Endometrial microvascular endothelial cells (primary cell): ENCODE data around the gene HNRNPR. TPM values are rescaled to one million over a fixed set of nuclear protein-coding genes. Genes with fewer than 3 reads are reported as not detected.
"Not testable (repeated sequence)": the region's sequence is repeated elsewhere in the genome, so short reads cannot be mapped to it uniquely, and the experiment has no call there.

Source experiments
- in situ Hi-C: cut with HindIII; loops from 2 replicates; pipeline ENCODE4 v1.10.0; 2017; ENCODE audit warnings: low sequenced_read_pairs, low pct_unique_long_range_greater_than_20kb; ENCODE audit errors: inconsistent ontology term
- total RNA-seq: library from RNA; depleted of rRNA; stranded (reverse); fragments of >200 nt; gene quantifications from one replicate; pipeline ENCODE4 v1.2.3, GENCODE V29; 2015; ENCODE audit errors: inconsistent ontology term

The HNRNPR gene
- 126 TPM for total RNA-seq

DNA sequence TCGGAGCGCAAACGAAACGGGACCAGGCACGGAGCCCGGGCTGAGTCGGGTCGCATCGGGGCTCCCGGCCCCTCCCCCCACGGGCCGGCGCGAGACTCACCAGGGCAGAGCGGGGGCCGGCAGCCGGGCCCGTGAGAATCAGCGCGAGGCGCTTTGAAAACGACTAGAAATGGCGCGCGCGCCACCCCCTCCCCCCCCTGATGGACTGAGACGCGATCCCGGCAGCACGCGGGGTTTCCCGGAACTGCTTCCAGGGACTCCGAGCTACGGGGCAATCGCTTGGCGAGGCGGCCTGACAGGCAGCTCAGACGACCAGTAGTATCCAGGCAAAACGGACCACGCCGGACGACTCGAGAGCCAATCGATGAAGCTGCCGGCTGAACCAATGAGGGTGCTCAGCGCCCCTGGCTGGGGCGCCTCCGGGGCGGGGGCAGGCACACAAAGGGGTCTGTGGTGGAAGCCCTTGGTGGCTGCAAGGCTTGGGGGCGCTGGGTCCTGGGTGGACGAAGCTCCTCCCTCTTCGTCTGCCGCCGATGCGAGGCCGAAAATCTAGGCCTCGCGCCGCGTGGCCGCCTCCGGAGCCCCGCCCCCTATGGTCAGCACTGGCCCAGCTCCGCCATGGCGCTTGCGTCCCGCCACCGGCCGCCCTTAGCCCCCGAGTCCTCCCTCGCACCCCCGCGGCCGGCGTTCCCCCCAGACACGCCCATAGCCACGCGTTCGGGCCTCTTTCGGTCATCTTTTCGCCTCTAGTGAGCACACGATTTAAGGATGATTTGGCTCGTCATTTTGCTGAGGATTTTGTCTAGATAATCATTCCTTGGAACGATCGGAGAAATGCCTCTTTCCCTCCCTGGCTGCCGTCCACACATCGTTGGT, at the start of gene HNRNPR:
TSS of gene HNRNPR (minus strand) at position 174 of the 876 bp plus-strand sequence. CDS start 3,276 bp downstream, outside the sequence.
- in situ Hi-C loops = no loop called here

DNA sequence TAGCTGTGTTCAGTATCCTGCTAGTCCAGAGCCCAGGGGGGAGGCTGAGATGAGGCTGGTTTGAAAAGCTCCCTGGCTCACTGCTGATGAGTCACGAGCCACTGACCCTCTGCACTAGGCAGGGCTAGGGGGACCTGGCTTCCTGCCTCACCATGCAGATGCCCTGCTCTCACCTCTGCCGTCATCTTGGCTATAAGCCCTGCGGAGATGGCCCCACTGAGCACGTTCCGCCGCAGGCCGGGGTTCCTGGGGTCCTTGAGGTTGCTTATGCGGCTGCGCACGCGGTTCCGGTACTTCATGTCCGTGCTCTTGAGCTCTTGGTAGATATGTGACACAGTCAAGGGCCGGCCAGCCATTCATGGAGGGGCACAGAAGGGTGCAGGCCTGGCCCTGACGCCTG, 49.6 kb upstream of the HNRNPR start:
- in situ Hi-C loops = no loop called here

DNA sequence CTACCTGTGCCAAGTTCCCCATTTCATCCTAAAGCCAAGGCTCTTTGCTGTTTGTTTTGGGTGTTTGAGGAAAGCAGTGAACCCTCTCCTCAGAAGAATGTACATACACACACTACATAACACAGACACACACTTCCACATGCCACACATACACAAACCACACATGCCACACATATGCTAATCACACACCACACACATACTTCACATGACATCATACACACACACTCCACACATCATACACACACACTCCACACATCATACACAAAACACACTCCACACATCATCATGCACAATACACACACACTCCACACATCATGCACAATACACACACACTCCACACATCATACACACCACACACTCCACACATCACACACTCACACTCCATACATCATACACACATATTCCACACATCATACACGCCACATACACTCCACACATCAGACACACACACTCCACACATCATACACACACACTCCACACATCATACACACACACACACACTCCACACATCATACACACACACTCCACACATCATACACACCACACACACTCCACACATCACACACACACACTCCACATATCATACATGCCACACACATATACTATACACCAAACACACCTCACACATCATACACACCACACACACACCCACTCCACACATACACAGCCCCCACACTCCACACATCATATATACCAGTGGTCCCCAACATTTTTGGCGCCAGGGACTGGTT, 48.2 kb upstream of the HNRNPR start:
- in situ Hi-C loops = no loop called here

DNA sequence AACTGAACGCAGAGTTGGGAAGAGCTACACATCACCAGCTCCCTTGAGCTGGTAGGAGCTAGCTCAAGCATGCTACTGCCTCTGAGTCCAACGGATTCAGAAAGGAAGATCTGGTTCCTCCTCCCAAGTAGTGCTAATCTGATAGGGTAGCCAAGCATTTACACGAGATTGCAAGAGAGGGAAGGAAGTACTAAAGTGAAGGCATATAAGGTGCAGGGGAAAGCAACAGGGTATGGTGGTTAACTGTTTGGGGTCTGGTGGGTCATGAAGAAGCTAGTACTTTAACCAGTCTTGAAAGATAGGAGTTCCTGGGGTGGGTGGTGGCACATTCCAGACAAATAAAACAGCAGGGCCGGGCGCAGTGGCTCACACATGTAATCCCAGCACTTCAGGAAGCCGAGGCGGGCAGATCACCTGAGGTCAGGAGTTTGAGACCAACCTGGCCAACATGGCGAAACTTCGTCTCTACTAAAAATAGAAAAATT, 45.8 kb upstream of the HNRNPR start:
- in situ Hi-C loops = no loop called here

DNA sequence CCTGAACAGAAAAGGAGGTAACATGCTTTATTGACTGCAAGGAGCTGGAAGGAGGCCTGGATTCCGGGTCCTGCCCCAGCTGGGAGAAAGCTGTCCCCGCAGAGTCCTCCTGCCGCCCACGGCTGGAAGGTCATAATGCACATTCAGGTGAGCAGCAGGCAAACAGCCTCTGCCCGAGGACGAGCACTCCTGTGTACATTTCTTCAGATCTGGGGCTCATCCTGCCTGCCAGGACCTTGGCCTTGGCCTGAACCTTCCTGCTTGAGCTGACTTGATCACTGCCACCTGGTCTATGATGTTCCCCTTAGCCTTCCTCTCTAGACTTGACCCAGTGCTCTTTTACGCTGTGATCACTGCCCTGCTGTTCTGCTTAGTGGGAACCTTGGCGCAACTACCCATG, 43.4 kb upstream of the HNRNPR start:
- in situ Hi-C loops = no loop called here

DNA sequence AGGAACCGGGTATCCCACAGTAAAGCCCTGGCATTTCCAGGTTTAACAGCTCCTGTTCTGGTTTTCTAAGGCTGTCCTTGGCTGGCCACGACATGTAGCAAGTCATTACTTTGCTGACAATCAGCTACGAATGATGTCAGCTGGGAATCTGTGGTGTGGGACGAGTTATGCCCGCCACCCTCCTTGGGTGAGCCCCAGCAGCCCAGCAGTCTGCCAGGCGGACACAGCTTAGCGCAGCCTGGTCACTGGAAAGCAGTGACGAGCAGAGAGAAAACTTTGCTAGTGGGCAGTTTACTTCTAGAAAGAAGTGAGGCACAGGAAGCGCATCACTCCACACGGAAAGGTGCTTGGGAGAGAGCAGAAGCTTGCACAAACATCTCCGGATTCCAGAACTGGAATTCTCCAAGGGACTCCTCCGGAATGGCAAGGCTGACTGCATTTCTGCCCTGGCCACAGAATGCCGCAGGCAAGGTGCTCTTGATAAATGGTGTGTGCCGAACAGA, 41.1 kb upstream of the HNRNPR start:
- in situ Hi-C loops = no loop called here

DNA sequence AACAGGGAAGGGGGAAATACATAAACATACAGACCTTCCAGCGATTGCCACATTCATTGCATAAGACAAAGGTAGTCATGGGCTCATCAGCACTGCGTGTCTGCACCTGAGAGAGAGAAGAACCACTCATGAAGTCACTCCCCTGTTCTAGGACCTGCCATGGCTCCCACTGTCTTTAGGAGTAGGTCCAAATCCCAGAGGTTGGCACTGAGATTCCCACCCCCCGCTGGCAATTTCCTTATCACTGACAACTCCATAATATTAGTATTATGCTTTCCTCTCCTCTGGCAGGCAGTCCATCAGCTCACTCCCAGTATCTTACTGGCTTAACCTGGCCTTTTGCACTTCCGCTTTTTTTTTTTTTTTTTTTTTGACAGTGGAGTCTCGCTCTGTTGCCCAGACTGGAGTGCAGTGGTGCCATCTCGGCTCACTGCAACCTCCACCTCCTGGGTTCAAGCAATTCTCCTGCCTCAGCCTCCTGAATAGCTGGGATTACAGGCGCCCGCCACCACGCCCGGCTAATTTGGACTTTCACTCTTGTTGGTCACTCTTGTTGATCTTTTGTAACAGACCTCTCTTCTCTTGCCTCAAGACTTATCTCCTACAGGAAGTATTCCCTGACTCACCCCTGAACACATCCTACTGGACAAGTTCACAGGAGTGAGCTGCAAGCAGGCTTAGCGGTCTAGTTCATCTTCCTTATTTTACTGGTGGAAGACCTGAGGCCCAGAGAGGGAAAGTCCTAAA, 40.4 kb upstream of the HNRNPR start:
- in situ Hi-C loops = no loop called here

DNA sequence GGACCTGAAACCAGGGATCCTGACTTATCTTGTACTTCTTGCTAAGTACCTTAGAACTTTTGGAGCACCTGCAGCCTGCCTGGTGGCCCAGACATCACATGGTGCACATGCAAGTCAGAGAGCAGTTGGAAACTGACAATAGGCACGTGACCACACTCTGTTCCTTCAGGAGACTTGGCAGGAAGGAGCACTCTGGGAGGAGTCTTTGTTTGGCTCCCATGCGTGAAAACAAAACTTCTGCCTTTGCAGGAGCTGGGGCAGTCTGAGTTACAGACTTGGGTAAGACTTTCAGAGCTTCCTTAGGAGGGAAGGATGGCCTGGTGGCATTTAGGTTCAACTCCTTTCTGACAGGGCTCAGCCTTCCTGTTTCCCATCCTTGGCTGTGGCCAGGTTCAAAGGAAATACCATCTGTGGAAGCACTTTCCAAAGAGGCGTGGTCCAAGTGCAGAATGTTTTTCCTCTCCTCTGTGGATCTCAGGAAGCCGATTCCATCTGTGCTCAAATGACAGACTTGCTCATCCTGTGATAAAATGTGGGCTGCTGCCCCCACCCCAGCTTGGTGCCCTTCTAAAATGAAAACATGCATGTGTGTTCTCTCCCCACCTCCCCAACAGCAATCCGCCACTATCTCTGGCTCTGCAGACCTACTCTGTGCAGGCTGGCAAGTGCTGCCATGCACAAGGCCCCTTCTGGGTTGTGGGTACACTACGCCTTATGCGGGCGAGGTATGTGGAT, 39.7 kb upstream of the HNRNPR start:
- in situ Hi-C loops = no loop called here

DNA sequence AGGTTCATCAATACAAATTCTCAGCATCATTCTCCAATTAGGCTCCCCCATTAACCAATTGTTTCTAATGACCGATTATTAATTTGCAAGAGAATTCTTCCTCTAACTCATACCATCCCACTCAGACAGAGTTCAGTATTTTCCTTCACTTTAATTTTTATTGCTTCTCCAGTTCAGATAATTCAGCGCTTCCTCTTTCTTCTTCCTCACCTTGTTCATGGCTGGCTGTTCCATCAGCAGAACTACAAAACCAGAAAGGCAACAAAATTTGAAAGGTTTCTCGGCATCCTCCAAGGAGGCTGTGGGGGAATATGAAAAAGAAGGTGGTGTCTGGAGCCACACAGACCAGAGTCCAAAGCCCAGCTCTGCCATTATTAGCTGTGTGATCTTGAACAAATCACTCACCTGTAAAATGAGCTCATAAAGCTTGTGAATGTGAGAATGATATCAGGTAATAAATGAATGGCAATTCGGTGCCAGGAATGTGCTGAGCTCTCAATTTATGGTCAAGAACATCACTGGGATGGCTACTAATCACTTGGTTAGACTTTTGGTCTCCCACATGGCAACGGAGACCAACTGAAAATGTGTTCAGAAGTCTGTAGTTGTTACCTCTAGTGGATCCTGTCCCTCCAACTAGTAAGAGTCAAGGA, 37.3 kb upstream of the HNRNPR start:
- in situ Hi-C loops = no loop called here

DNA sequence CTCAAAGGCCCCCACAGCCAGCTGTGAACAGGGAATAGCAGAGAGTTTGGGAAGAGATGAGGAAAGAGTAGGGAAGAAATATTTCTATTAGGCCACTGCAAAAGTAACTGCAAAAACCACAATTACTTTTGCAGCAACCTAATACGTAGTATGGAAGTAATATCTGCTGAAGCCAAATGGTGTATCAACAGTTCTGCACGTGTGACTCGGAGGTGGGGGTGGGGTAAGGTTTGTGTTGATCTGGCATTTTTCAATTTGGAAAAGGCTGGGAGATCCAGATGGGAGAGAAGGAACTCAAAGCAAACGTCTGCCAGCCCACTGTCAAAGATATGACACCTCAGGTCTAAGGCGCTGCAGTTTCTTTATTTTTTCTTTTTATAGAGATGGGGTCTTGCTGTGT, 36.6 kb upstream of the HNRNPR start:
- in situ Hi-C loops = no loop called here

DNA sequence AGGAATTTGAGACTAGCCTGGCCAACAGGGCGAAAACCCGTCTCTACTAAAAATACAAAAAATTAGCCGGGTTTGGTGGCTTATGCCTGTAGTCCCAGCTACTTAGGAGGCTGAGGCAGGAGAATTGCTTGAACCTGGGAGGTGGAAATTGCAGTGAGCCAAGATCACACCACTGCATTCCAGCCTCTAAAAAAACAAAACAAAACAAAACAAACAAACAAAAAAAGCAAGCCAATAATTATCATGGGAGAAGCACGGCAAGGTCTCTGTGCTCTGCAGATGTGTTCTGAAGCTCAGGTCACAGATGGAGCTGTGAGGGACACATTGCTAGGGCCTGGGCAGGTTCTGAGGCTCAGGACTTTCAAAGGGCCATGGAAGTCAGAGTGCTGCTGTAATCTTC, 36.2 kb upstream of the HNRNPR start:
- in situ Hi-C loops = not testable (repeated sequence)

DNA sequence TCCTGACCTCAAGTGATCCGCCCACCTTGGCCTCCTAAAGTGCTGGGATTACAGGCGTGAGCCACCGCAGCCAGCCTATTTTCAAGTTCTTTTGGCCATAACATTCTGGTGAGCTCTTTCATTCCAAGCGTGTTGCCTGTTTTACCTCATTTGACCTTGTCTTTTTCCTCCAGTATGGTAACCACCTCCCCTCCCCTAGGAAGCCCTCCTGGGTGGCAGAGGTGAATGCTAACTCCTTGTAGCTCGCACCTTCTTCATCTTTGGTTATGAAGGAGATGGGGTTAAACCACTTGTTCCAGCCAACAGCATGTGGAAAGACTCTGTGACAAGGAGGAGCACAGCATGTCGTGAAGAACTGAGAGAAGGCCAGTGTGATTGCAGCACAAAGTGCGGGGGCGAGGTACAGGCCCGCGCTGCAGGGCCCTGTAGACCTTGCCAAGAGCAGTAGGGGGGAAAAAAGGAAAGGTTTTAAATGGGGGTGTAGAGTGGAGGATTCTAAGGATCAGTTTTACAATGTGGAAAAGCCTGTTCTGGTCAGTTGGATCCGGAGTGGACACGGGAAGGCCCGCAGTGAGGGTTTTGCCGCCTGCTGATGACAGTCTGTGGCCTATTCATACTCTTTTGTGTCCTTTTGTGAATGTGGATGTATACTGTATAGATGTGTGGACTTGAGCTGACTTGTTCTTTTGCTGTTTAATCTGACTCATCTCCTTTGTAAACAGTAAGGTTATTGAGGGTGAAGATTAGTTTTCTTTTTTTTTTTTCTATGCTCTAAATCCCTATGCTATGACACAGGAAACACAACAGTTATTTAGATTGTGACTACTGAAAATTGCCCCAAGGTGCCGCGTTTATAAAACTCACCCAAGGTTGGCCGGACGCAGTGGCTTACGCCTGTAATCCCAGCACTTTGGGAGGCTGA, 33.1 kb upstream of the HNRNPR start:
- in situ Hi-C loops = no loop called here

DNA sequence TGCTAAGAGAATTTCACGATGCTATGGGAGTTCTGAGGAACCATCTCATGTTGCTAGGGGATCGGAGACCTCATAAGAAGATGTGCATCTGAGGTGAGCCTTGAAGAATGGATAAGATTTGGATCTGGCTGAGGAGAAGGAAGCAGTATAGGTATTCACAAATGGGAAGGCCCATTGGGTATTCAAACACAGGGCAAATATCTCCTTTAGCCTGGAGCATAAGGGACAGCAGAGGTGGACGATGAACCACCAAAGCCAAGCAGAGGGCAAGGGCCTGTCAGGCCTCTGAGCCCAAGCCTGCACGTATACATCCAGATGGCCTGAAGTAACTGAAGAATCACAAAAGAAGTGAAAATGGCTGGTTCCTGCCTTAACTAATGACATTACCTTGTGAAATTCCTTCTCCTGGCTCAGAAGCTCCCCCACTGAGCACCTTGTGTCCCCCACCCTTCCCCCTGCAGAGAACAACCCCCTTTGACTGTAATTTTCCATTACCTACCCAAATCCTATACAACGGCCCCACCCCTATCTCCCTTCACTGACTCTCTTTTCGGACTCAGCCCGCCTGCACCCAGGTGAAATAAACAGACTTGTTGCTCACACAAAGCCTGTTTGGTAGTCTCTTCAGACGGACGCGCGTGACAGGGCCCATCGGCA, 30.1 kb upstream of the HNRNPR start:
- in situ Hi-C loops = not testable (repeated sequence)

DNA sequence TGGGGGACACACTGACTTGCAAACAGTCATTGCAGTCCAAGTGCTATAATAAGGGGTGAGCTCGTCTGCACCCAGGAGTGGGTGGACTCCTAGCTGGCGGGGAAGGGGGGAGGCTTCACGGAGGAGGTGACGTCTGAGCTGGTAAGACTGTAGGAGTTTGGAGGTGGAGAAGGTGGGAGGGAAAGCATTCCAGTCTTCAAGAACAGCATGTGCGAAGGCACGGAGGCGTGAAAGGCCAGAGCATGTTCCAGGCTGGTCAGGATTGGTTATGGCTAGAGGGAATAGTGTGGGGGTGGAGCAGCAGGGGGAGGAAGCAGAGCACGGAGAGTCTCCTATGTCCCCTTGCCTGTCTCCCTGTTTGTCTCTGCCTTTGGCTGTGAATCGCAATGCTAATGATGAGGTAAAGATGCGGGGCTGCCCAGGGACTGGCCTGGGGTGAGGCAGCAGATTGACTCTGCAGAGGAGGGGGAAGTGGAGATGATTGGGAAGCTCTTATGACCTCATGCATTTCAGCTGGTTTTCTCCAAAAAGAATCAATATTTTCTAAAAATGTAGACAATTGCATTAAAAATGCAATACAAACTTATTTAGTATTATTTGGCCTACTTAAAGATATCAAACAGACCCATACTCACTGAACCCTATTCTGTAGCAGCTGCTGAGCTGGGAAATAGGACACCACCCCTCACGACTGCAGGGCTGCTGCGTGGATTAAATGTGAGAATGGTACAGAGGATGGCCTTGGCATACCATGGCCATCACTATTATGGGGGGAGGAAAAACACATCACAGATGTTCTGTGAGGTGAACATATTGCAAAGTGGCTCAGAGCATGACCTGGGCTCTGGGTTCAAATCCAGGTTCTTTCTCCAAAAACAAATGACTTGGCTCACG, 28.1 kb upstream of the HNRNPR start:
- in situ Hi-C loops = no loop called here

DNA sequence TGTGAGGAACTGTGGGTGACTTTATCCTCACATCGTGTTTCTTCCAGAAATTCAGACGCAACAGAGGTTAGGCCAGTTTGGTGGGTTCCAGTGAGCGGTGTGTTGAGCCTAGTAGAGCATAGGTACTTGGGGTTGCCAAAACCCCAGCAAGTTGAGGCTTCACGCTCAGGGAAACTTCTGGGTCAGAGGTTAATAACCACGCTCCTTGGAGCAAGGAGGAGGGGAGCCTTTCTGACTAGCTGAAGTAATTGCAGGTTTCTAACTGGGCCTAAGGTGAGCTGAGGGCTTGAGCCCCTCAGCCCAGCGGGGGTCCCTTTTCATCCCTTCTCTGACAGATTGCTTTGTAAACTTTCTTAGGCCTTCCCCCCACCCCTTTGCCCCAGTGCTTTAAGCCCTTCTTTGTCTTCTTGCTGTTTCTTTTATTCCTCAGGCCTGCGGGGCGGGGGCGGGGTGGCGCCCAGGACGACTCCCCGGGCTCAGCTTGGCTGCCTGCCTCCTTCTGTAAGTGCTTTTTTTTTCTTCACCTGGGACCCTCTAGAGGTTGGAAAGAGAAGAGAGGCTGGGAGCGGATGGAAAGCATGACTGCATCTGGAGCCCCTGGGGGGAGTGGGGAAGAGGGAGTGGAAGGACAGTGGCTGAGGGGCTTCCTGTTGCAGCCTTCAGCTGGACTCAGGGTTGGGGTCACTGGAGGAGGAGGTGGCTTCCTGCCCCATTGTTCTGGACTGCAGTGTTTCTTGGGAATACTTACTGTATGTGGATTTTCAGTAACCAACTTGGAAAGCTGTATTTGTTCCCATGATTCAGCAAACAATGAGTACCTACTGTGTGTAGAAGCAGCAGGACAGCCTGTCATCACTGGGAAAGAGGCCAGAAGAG, 26.9 kb upstream of the HNRNPR start:
- in situ Hi-C loops = no loop called here
